NCI-H524 (cell line): ENCODE data around the gene ABHD17B.

ENCODE experiments used
- DNase-seq, 2 experiments: peaks; one replicate each; lab custom pipeline; 2025; lab: John Stamatoyannopoulos, UW

ABHD17B gene

GRCh38 chr9:71876829-71877228 is 34.2 kb downstream of the ABHD17B start:
- no peak for DNase-seq

DNA sequence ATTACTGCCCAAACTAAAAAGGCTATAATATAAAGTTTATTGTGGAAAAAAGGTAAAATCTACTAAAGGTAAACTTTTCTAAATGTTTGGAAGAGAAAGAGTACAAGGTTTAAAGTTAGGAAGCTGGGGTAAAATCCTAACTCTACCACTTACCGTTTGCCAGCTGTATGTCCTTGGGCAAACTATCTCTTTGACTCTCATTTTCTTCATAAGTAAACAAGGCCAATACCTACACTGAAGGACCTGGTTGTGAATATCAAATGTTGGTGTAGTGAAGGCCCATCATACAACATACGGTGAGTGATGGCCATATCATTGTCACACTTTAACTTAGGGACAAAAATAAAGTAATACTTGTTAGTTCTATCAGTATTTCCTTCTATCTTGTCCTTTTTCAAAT is 34.9 kb downstream of the ABHD17B start:
- DNase-seq, result no peak

- no peak for DNase-seq
Measured at GRCh38 chr9:71875345-71875744, 35.6 kb downstream of the ABHD17B start.

DNA sequence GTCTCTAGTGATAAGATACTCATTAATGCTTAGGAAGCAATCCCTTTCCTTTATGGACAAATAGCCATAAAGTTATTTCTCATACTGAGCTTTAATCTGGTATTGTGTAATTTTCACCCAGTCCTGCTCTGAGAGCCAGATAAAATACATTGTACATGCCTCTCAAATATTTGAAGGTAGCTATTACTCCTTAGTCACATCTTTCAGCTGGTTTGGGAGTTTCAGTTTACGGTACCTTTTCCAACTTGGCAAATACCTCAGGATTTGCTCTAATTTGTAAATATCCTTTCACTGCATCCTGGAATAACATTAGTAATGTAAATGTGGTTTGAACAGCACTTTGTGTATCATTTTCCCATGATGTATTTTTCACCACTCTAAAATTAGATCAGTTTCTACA is 47.4 kb downstream of the ABHD17B start:
- no peak for DNase-seq

GRCh38 chr9:71861618-71862017 is 49.4 kb downstream of the ABHD17B start:
- DNase-seq, result no peak

DNA sequence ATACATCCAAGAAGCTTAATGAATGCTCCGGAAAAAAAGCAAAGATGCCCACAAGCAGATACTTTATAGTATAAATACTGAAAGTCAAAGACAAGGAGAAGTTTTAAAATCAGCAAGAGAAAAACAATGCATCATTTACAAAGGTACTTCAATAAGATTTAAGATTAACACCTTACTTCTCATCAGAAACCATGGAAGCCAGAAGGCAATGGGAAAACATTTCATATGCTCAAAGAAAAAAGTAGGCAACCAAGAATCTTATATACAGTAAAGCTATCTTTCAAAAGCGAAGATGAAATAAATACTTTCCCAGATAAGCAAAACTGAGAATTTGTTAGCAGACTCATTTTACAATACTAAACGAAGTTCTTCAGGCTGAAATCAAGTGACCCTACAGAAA is 51.1 kb downstream of the ABHD17B start:
- DNase-seq, result no peak

DNA sequence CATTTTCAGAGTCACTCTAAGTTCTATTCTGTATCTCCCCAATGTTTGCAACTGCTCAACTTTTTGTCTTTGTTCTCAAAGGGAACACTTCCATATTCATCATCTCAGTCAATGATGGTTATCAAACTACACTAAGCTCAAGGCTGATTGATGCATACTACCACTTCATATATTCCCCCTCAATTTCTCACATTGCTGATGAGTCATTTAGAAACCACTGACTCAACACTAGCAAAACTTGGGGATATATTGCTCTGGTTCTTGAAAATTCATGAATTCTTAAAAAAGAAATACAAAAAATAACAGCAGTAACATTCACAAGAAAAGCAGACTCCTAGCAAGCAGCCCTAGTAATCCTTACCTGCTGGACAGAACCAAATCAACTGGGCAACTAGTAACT is 52.2 kb downstream of the ABHD17B start:
- no peak for DNase-seq

GRCh38 chr9:71858102-71858798 is 52.7 kb downstream of the ABHD17B start:
- no peak for DNase-seq

DNA sequence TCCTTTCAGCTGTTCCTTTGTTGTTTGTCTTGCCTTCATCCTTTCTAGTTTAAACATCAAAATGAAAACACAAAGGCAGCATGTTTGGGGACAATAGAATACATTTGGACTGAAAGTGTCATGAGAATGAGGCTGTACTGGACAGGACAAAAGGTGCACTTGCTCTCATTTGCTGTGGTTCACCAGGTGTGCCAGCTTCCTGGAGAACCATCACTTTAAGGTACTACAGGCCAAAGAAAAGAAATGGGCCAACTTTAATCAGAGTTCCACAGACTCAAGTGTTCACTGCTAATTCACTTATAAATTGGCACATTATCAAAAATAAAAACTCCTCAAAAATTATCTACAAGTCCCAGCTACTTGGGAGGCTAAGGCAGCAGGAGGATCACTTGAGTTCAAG is 53.8 kb downstream of the ABHD17B start:
- no peak for DNase-seq

DNA sequence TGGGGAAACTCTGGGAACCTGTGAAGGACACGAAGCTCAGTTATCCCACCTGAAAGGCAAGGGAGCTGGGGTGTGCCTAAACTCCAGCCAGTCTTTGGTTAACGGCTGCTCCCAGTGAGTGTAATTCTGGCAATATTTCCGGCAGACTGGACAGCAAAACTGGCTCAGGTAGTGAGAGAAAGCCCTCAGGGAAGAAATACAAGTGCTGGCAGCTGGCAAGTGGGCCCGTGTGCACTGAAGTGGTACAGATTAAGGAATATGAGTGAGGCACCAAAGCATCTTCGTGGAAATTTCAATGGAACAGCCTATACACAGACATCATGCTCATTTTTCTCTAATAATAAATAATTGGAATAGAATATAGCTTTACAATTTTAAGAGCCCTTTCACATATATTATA is 56.2 kb downstream of the ABHD17B start:
- peak; percentile 20 to 57 for DNase-seq

DNA sequence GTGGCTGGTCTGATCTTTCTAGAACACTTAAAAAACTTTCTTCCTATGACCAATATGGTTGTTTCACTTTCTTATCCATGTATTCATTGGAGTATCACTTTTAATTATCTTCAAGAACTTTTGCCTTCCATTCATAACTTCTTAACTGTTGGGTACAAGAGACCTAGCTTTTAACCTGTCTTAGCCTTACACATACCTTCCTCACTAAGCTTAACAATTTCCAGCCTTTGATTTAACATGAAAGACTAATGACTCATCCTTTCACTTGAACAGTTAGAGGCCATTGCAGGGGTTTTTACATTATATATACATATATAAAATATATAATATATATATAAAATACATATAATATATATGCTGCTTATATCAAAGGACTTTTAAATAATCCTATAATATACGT is 57.9 kb downstream of the ABHD17B start:
- DNase-seq, result no peak

DNA sequence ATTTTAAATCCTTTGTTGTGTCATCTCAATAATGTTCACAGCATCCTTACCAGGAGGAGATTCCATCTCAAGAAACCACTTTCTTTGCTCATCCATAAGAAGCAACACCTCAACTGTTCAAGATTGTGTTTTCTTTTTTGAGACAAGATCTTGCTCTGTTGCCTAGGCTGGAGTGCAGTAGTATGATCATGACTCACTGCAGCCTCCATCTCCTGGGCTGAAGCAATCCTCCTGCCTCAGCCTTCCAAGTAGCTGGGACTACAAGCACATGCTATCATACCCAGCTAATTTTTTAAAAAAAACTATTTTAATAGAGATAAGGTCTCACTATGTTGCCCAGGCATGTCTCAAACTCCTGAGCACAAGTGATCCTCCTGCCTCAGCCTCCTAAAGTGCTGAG is 60.0 kb downstream of the ABHD17B start:
- DNase-seq, result no peak

- no peak for DNase-seq
Measured at GRCh38 chr9:71847892-71848291, 63.1 kb downstream of the ABHD17B start.

- no peak for DNase-seq
Measured at GRCh38 chr9:71844808-71845207, 66.2 kb downstream of the ABHD17B start.

DNA sequence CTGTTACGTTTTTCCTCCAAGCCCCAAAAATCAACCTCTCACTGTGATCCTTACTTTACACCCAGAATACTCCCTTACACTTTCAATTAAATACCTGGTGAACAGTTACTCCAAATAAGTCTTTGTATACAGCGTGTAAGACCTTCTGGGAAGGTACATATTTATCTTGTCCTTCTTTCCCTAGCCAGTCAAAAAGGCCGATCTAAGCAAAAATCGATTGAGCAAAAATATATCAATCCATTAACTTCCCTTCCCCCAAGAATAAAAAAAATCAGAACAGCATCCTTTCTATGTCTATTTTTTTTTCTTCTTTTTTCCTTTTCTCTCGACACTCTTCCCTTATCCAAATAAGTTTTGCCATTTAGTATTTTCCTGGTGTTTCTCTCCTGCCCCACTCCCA is 71.3 kb downstream of the ABHD17B start:
- DNase-seq, result no peak

DNA sequence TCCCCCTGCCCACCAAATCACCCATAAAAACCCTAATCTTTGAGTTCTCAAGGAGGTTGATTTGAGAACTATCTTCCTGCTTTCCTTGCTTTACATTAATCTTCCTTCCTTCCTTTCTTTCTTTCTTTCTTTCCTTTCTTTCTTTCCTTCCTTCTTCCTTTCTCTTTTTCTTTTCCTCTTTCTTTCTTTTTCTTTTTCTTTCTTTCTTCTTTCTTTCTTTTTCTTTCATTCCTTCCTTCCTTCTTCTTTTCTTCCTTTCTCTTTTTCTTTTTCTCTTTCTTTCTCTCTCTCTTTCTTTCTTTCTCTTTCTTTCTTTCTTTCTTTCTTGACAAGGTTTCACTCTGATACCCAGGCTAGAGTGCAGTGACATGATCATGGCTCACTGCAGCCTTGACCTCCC is 75.4 kb downstream of the ABHD17B start:
- no peak for DNase-seq

- no peak for DNase-seq
Measured at GRCh38 chr9:71830929-71831328, 80.1 kb downstream of the ABHD17B start.

GRCh38 chr9:71830153-71830552 is 80.8 kb downstream of the ABHD17B start:
- no peak for DNase-seq

DNA sequence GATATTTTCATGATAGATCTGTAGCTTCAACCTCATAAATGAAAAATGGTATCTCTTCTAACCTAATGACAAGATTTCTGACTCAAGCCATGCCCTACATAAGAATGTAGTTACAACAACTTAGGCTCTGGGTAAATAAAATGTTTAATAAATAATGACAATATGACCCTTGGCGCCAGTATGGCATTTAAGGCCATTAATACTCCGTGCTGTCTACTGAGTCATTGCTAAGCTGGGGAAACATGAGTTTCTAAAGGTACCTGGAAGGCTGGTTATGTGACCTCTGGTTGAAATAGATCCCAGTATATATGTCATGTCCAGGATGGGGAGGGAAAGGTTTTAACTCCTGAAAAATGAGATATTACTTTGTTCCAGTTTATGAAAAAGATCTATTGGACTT is 84.7 kb downstream of the ABHD17B start:
- DNase-seq, result no peak

DNA sequence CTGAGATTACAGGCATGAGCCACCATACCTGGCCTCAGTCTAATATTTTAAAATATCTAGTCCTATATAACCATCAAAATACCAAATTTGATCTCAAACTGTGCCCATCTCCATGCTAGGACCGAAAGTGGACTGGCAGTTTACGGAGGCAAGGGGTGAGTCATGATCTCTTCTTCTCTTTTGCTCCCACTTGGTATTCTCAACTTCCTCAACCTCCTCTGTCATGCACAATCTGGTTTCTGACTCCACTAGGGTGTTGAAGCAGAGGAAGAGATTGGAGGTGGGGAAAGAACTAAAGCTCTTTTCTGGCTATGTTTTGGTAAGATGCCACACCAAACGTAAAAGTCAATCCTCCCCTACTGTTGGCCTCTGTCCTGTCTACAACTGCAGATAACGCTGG is 86.7 kb downstream of the ABHD17B start:
- DNase-seq, result no peak

DNA sequence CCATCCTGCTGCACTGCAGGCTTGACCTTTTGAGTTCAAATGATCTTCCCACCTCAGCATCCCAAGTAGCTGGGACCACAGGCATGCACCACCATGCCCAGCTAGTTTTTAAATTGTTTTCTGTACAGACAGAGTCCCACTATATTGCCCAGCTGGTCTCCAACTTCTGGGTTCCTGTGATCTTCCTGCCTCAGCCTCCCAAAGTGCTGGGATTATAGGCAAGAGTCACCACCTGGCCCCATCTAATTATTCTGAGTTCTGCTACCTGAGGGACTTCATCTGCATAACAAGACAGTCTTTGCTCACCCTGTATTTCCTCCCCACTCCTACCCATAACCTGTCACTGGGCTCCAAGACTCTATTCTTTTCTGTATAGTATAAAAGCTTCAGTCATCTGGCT is 88.1 kb downstream of the ABHD17B start:
- DNase-seq, result no peak

DNA sequence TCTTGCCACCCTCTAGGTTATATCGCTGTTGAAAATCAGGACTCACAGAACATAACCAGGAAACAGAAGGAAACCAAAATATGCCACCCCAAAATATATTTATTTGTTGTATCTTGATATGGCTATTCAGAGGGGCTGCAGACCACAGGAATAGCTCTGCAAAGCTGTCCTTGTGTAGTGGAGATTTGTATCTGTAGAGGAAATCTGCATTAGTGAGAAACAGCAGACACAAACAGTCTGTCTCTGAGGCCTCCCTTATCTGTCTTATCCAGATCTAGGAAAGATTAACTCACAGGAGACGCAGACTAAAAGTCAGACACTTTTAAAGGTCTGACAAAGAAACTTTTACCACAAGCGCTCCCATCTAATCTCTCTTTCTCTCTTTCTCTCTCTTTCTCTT is 88.5 kb downstream of the ABHD17B start:
- DNase-seq, result no peak

DNA sequence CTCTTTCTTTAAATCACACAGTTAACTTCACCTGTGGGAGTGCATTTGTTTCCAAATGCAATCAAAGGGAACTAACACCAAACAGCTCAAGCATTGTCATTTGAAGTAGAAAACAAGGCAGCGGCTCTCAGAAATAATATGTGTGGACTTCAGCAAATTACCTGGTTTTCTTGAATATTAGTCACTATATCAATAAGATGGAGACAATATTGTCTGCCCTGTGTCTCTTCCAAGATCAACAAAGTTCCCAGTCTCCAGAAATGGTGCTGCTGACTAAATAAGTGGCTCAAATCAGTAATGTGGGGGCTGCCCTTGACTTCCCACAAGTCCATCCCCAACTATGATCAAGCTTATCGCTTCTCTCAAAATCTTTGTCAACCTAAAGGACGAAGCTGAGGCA is 89.6 kb downstream of the ABHD17B start:
- no peak for DNase-seq

DNA sequence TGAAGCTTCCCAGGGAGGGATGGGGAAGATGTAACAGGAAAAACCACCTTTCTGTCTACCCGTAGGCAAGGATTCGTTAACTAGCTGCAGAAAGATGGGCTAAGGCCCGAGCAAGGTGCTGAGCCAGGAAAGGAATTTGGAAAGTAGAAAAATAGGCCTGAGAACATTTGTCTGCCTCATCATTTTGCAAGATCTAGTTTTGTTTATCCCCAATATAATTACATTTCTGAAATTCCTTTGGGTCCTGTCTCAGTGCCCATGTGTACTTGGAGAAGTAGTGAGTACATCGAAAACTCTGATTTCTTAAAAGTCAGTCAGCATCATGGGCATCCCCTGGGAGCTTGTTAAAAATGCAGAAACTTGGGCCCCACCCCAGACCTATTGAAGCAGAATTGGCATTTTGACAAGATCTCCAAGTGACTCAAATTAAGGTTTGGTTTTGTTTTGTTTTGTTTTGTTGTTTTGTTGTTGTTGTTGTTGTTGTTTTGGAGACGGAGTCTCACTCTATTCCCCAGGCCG is 90.5 kb downstream of the ABHD17B start:
- no peak for DNase-seq
